HK-2 (cell line): Measurements from ENCODE around the gene RGL3.
"Not testable (repeated sequence)": the region's sequence is repeated elsewhere in the genome, so short reads cannot be mapped to it uniquely, and the experiment has no call there.

Source experiments
- DNase-seq: peaks from one replicate; pipeline ENCODE4 v3.0.0-alpha.2; 2018; ENCODE audit not compliant: unreplicated experiment

RGL3 gene

GRCh38 chr19:11418549-11419506 lies at the start of gene RGL3:
RGL3 (minus strand) TSS chr19:11419314; CDS start chr19:11419278, 36 bp downstream.
- peak; percentile 73 for DNase-seq

DNA sequence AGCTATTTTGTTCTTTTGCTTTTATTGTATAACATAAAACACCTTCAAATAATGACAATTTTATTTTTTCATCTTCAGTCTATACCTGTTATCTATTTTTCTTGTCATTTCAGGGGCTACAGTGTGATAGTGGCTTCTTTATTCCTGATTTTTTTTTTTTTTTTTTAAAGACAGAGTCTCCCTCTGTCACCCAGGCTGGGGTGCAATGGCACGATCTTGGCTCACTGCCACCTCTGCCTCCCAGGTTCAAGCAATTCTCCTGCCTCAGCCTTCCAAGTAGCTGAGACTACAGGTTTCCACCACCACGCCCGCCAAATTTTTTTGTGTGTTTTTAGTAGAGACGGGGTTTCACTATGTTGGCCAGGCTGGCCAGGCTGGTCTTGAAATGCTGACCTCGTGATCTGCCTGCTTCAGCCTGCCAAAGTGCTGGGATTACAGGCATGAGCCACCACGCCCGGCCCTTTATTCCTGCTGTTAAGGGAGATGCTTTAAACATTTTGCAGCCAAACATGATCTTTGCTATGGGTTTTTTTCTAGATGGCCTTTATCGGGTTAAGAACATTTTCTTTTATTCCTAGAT lies 49.2 kb upstream of the RGL3 start:
- not testable (repeated sequence) for DNase-seq

DNA sequence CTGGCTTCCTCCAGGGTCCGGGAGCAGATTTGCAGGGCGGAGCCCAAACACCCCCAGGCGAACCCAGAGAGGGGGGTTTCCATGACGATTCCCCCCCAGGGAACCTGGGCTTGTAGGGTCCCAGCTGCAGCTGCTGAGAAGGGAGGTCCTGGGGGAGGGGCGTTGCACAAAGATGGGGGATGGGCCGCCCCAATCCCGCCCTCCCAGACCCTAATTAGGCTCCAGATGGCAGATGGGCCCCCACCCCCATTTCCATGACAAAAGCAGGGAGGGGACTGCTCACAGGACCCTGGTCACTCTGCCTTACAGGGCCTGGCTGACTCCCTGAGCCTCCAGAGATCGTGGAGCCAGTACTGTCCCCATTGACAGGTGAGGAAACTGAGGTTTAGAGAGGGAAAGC lies 46.5 kb upstream of the RGL3 start:
- no peak for DNase-seq

DNA sequence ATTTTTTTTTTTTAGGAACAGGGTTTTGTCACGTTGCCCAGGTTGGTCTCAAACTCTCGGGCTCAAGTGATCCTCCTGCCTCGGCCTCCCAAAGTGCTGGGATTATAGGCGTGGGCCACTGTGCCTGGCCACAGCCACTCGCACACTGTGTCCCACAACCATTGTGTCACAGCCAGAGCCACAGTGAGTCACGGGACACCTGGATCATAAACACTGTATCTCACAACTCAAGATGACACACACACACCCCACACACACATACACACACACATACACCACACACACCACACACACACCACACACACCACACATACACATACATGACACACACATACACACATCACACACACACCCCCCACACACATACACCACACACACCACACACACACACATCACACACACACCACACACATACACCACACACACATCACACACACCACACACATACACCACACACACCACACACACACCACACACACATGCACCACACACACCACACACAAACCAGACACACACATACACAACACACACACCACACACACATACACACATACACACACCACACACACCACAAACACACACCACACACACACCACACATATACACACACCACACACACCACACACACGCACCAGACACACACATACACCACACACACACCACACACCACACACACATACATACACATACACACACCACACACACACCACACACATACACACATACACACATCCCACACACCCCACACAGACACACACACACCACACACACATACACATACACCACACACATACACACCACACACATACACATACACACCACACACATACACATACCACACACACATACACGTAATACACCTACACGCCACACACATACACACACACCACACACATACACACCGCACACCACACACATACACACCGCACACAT lies 45.5 kb upstream of the RGL3 start:
- no peak for DNase-seq

DNA sequence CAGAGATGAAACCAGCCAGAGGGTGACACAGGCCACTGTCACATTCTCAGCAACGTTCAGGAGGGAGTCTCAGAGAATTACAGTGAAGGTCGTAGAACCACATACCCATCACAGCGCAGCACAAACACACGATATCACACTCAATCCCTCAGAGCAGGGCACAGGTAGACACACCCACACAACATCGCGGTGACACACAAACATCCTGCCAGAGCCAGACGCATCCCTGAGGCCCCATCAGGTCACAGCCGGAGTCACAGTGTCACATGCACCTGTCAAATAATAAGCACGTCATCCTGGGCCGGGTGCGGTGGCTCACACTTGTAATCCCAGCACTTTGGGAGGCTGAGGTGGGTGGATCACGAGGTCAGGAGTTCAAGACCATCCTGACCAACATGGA lies 44.3 kb upstream of the RGL3 start:
- no peak for DNase-seq

DNA sequence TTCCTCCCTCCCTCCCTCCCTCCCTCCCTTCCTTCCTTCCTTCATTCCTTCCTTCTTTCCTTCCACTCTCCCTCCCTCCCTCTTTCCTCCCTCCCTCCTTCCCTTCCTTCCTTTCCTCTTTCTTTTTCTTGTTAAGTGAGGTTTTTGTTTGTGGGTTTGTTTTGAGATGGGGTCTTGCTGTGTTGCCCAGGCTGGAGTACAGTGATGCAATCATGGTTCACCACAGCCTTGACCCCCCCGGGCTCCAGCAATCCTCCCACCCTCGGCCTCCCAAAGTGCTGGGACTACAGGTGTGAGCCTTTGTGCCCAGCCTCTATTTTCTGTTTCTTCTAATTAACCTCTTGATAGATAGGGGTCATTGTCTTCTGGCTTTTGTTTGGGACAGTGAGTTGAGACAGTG lies 42.3 kb upstream of the RGL3 start:
- DNase-seq = no peak

DNA sequence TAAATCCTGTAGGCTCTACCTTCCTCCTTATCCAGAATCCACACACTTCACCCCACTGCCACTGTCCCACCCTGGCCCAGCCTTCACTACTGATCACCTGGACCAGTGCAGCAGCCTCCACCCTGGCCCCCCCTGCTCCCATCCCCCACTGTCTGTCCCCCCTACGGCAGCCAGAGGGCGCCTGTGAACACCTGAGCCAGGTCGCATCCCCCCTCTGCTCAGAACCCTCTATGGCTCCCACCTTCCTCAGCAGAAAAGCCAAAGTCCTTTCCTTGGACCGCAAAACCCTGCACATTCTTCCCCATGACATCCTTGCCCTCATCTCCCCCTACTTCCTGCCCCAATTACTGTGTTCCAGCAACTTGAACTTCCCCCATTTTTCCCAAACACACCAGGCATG lies 41.1 kb upstream of the RGL3 start:
- DNase-seq = no peak

DNA sequence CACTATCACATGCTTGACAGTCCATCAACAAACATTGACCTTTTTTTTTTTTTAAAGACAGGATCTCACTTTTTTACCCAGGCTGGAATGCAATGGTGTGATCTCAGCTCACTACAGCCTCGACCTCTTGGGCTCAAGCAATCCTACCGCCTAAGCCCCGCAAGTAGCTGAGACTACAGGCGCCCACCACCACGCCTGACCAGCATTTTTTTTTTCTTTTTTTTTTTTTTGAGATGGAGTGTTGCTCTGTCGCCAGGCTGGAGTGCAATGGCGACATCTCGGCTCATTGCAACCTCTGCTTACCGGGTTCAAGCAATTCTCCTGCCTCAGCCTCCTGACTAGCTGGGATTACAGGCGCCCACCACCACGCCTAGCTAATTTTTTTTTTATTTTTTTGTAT lies 39.8 kb upstream of the RGL3 start:
- DNase-seq = not testable (repeated sequence)

- no peak for DNase-seq
Measured at GRCh38 chr19:11458236-11458900, 39.3 kb upstream of the RGL3 start.

- no peak for DNase-seq
Measured at GRCh38 chr19:11457831-11458230, 38.7 kb upstream of the RGL3 start.

- no peak for DNase-seq
Measured at GRCh38 chr19:11457115-11457514, 38.0 kb upstream of the RGL3 start.

DNA sequence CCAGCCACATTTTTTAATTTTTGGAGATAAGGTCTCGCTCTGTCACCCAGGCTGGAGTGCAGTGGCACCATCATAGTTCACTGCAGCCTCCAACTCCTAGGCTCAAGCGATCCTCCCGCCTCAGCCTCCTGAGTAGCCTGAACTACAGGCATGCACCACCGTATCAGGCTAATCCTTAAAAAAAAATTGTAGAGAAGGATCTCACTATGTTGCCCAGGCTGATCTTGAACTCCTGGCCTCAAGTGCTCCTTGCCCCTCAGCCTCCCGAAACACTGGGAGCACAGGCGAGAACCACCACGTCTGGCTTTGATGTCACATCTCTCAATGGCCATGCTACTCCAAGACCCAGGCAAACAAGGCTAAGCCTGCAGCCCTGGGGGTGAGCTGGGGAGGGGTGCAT lies 37.5 kb upstream of the RGL3 start:
- no peak for DNase-seq

DNA sequence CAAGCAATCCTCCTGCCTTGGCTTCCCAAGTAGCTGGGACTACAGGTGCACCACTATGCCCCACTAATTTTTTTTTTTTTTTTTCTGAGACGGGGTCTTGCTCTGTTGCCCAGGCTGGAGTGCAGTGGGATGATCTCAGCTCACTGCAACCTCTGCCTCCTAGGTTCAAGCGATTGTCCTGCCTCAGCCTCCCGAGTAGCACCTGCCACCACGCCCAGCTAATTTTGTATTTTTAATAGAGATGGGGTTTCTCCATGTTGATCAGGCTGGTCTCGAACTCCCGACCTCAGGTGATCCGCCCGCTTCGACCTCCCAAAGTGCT lies 36.1 kb upstream of the RGL3 start:
- DNase-seq = not testable (repeated sequence)

DNA sequence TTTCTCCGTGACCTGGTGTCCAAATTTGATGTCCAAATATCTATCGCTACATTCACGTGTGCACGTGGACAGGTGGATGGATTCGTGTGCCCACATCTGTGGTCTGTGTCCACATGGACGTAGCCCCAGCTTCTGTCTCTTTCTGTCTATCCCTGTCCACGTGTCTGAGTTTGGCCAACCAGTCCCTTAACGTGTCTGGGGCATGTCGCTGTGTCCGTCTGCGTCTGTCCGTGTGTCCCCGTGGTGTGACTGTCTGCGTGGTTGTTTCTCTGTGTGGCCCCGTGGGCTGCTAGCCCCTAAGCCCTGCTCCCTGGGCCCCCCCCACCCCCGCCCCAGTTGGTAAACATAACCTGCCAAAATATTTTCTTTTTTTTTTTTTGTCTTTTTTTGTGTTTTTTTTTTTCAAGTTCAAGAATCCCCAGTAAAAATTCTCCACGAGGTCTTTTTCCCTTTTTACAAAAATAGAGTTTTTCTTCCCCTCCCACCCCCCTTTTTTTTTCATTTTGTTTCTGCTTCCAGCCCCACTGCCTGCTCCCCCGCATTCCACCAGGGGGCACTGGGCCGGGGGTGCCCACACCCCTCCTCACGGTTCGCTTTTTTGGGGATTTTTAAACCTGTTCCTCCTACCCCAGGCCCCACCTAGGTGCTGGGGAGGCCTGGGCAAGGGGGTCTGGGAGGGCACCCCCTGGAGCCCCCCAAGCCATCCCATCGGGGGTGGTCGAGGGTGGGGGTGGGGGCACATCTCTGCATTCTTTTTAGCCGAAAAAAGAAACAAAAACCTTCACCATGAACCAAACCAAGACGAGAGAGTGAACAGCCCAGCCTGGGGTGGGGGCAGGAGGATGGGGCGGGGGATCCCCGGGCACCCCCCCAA lies 34.6 kb upstream of the RGL3 start:
- no peak for DNase-seq

DNA sequence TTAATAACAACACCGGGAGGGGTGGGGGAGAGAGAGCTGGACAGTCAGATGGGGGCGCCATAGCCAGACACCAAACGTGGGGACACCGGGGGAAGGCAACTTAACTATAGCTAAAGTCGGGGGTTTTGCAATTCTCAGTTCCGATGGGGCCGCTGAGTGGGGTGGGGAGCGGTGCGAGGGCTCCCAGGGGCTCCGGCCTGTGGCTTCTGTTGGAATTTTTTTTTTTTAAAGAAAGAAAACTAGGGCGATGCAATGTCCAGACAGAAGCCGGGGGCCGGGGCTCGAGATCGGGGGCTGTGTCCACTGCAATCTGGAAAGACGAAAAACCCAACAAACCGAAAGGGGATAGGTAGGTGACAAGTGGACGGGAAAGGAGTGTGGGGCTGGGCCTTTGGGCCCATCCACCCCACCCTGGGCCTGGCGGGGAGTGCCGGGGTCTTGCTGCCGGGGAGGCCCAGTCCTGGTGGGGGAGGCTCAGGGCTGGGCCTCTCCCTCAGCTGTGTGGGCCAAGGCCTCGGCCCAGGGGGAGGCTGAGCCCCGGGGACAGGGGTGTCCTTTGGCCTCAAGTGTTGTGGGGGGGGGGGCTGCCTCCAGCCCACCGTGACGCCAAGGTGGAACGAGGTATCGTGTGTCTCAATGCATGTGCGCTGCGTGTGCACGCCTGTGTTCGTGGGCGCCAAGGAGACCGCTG lies 33.7 kb upstream of the RGL3 start:
- no peak for DNase-seq

DNA sequence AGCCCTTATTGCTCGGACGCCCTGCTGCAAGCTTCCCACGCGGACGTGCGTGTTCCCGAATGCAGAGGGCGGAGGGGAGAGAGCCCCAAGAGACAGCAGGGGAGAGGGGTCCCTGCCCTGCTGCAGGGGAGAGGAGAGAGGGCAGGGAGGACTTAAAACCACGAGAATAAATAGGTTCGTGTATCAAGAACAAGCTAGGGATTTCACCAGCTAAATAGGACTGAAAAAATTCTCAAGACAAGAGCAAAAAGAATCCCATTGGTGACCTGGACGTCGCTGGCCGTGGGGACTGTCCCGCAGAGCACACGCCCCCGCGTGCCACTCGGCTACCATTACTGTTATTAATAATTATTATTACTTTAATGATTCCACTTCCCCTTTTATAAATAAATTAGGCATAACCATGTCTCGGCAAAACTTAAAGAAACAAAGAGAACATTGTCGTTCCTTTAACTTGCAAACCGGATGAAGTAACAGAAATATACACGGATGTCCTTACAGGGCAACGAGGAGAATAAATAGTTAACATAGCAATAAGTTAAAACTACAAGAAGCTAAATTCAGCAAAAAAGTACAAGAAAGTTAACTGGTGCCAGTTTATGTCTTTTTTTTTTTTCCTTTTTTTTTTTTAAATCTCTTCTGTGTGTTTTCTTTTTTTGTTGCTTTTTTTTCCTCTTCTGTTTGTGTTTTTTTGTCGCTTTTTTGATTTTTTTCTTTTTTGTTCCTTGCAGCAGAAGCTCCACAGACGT lies 32.9 kb upstream of the RGL3 start:
- no peak for DNase-seq

- no peak for DNase-seq
Measured at GRCh38 chr19:11451327-11451870, 32.3 kb upstream of the RGL3 start.

DNA sequence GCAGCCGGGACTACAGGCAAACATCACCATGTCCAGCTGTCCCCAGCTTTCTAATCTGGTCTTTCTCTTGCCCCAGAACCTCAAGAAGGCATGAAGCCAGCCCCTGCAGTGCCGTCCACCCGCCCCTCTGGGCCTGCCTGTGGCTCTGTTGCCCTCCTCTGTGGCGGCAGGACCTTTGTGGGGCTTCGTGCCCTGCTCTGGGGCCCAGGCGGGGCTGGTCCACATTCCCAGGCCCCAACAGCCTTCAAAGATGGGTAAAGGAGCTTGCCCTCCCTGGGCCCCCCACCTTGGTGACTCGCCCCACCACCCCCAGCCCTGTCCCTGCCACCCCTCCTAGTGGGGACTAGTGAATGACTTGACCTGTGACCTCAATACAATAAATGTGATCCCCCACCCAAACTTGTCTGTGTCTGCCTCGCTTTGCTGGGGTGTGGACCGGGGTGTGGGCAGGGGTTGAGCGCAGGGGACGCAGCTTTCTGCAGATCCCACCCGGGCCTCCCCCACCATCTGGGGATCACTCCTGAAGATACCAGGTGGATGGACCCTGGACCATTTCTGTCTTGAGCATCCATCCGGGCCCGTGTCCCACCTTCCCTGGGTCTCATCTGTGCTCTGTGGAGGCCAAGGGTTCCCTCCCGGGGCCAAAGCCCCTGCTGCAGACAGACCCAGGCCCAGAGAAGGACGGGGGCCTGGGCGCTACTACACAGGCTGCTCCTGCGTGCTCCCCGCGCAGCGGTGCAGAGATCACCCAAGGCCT lies 31.6 kb upstream of the RGL3 start:
- DNase-seq = no peak
